ENCODE results near the gene RNF212.

Gene RNF212

DNA sequence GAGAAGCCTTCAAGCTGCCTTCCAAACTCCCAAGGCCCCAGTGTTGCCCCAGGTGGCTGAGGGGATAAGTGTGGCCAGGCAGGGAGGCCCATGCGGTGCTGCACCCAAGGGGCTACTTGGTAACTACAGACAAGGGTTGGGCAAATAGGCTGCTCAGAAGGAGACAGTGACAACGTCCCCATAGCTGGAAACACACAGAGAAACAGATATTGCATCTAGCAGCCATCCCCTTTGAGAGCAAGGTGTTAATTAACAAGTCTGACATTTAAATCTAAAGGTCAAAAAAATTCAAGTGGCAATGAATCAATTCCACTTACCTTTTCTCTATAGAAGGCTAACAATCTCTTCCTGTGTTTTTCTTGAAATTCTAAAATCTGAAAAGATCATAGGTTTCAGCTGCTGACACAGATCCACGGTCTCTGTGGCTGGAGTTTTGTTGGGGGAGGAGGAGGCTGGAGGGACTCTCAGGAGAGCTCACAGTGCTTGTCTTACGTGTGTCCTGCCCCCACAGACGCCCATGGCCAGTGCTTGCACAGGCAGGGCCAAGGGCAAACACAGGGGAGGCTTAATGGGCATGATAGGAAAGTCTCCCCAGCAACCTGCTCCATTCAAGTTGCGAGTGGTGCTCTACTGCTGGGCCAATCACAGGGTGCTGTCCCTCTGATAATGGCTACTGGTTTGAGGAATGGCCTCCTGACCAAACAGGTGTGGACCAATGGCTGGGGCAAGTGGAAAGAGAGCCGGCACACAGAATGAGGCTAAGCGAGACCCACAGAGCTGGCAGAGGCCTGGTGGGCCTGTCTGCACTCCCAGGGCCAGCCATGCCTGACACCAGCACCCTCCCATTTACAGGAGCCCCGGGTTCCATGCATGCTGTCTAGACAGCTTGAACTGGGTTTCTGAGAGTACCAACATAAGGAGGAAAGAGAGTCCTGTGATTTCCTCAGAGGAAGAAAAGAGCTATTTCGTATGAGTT is 22.6 kb downstream of the RNF212 start:
- no peak for DNase-seq

DNA sequence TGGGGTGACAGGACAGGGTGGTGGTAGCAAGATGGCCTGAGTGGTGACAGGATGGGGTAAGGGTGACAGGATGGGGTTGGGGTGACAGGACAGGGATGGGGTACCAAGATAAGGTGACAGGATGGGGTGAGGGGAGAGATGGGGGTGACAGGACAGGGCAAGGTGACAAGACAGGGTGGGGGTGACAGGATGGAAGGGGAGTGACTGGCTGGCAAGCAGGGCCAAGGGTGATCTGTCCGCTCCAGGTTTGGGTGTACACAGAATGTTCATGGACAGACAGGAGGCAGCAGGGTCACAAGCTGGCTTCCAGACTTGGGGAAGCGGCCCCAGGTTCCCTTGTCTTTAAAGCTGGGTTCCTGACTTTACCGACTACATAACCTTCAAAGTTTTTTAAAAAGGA is 23.3 kb downstream of the RNF212 start:
- no peak for DNase-seq

DNA sequence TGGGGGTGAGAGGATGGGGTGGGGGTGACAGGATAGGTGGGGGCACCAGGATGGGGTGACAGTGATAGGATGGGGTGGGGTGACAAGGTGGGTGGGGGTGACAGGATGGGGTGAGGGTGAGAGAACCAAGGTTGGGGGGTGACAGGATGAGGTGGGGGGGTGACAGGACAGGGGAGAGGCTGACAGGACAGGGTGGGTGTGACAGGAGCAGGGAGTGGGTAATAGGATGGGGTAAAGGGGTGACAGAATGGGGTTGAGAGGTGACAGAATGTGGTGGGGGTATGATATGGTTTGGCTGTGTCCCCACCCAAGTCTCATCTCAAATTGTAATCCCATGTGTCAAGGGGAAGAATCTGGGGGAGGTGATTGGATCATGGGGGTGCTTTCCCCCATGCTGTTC is 26.0 kb downstream of the RNF212 start:
- no peak for DNase-seq

DNA sequence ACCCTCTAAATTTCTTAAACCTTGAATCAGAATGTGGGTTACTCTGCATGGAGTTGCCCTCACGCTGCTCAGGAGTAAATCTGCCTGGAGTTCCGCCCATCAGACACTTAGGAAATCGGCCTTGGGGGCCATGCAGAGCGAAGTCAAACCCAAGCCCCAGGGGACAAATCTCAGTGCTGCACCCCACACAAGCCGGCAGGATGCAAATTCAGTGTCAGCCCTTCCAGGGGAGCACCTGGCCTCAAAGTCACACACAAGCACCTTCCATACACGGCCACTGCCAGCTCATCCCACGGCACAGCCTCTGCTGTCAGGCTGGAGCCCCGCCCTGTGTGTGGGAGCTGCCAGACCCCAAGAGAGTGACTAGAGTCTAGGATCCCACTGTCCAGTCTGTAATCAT is 27.4 kb downstream of the RNF212 start:
- no peak for DNase-seq

DNA sequence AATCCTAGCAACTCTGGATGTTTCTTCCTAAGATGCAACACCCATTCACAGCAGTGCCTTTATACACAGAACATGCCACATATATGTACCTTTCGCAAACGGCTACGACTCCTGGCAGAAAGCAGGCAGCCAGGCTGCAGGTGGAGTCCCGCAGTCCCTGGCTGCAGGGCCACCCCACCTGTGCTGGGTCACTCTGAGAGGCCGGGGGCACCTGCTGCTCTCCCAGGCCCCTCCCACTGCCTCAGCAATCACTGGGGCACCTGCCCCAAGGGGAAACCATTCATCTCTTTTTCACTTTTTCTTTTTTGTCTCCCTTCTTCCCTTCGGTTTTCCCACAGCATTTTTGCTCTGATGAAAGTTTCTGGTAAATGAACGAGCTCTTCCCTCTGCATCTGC is 28.0 kb downstream of the RNF212 start:
- no peak for DNase-seq

DNA sequence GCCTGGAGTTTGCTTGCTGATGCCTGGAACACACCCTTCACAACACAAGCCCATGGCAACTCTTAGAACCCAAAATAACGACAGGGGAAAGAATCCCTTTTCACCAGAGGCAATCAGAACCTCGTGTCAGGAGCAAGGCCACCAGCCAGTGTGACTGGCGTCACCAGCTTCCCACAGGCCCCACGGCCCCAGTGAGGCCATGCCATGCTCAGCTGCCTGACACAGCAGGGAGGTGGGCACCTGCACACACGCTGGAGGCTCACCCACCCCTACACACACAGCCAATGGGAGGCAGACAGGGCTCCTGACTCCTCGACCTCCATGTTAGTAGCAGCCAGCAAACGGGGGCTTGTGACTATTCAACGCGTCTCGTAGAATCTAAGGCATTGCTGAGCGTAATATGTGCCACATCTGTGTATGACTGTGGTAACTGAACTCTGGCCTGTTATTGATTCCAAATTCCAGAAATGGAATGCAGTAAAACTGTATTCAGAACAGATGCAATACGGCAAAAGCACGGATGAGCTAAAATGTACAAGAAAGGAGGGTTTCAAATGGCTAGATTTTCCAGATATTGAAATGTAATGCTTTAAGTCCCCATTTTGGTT is 28.5 kb downstream of the RNF212 start:
- no peak for DNase-seq

DNA sequence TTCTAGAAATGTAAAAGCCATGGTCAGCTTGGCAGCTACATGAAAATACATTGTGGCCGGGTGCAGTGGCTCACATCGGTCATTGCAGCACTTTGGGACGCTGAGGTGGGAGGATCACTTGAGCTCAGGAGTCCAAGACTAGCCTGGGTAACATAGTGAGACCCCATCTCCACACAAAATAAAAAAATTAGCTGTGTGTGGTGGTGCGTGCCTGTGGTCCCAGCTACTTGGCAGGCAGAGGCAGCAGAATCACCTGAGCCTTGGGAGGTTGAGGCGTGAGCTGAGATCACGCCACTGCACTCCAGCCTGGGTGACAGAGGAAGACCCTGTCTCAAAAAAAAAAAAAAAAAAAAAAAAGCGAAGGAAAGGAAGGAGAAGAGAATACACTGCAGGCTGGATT is 29.0 kb downstream of the RNF212 start:
- no peak for DNase-seq

DNA sequence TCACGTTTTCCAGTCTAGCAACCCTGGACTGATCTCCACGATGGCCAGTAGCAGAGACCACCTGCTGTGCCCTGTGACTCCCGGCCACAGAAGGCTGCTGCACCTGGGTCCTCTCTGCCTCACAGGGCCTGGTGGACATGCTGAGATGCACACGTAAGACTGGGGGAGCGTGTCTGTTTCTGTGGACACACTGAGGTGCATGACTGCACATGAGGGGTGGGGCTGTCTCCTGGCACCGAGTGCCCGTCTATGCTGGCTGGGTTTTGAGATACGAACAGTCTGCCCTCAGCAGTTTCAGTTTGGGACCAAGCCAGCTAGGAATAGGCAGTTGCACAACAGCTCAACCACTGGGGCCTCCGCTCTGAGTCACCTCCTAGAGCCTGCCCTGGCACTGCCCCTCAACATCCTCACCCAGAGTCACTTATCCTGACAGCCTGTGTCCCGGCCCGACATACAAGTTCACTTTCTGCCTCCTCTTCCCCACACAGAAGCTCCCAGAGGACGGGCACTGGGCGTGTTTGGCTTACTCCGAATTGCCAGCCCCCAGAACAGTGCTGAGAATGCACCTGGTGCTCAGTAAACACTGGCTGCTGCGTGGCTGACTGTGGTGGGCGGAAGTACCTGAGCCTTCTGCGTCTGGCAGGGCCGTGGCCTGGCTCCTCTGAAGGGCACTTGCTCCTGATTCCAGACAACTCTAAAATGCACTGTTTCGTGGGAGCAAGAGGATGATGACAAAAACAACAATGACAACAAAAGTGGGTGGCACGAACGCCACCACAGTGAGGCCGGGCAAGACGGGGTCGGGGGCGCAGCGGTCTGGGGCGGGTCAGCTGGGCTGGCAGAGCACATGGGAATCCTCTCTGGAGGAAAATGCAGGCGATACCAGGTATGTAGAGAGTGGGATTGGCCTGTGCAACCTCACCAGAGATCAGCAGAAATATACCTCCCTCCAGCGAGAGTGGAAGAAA is 30.9 kb downstream of the RNF212 start:
- DNase-seq = peak; percentile 49

DNA sequence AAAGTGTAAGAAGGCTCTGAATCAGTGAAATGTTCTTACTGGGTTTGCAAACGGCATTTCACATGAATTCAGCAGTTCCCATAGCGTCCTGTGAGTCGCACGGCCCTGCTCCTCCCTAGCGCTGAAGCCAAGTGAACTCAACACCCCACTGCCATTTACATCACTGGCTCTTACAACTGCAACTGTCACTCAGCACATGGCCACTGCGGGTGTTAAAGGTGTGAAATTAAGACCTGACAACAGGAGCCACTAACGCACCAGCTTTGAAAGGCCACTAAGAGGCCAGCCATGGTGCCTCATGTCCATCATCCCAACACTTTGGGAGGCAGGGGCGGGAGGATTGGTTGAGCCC is 31.7 kb downstream of the RNF212 start:
- peak; percentile 24 for DNase-seq

DNA sequence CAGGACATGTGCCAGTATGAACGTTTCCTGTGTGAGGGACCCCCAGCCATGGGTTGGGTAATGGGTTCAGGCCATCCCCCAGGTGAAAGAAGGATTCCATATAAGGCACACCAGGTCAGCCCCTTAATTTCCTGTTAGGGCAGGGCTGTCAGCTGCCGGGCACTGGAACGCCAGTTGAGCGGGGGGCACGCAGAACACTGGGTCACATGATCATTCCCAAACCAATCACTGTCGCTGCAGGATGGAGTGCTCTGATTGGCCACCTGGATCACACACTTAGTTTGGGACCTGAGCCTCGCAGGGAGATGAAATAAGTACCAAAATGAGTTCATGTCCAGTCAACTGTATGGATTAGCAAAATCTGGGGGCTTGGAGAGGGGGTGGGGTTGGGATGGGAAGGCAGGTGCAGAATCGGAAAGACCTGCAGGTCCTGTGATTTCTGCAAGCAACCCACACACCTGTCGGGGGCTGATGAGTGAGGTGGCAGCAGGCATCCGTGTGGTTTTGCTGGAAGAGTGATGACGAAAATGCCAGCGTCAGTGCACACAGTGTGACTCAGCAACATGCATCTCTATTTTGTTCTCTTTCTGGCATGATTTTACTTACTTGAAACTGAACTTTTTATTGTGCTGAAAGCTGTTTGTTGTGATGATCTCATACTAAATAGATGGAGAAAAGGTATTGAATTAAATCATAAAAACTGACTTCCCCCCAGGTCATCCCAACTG is 32.2 kb downstream of the RNF212 start:
- DNase-seq = peak; percentile 8

DNA sequence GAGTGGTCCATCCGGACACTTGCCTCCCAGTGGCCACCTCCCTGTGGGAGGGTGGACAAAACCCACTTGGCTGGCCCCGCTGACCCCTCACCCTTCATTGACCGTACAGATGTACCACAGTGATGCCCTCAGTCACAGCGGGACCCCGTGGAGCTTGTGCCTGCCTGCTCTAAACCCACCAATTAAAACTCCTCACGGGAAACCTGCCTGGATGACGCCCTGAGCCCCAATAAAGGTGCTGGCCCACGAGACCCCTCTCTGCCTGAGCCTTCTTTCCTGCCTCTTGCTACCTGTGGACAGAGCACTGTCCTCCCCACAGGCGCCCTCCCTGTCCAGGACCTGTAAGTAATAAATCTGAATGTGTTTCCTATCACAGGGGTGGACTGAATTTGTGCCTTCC is 32.9 kb downstream of the RNF212 start:
- DNase-seq = no peak

DNA sequence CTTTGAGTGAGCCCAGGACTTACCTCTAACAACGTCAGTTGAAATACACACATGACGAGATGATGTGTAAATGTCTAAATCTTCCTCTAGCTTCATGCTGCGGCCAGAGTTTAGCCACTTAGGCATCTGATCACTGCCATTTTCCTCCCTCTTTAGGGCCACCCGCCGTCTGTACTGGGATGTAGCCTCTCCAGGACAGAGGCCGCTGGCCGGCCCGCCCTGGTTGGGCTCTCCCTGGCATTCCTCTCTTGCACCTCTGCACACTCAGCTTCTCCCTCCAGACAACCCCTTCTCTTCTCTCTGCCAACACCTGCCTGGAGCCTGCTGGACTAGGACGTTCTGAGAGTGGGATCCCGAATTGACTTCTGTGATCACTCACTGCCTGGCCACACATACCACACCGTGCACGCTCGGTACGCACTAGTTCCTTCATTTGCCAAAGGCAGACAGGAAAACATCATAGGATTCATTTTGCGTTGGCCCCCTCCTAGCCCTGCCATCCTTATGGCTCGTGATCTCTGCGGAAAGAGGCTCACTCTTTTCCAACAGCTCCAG is 33.6 kb downstream of the RNF212 start:
- DNase-seq = no peak

DNA sequence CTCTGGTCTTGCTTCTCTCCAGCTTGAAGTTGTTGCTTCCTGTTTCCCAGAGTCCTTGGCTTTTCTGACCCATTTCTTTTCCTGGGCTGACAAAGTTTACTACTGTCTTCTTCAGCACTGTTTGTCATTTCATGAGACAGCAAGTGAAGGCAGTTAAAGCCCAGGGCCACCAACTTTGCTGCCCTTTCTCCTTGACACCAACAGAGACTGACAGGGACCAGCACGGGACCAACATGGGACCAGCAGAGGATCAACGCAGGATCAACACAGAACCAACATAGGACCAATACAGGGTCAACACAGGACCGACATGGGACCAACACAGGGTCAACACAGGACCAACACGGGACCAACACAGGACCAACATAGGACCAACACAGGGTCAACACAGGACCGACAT is 34.9 kb downstream of the RNF212 start:
- no peak for DNase-seq

DNA sequence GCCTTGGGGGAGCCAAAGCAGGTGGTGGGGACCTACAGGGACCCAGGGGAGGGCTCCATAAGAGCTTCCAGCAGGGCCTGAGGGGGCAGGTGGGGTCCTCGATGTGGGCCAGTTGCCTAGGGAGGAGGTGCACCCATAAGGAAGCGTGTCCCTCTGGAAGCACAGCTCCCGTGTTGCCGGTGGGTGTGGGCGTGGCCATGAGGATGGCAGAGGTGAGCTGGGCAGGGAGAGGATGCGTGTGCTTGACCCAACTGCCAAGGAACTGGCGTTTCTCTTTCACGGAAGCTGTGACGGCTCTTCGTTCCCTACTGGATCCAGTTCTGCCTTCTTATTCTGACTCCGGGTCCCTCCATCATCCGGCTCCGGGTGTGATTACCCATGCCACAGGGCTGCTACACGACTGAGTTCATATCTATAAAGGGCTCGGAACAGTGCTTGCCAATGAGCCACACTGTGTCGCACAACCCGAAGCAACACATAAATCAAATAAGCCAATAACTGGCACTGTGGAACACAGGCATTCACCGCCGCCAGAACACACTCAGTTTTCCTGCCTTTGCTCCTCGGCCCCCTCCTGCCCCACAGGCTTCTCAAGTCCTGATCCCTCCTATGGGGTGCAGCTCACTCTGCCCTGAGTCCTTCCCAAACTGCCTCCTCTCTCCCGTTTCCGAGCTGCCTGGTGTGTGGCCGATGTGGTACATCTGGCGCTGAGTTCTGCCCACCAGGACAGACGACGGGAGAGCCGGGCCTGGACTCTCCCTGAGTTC is 35.5 kb downstream of the RNF212 start:
- no peak for DNase-seq

DNA sequence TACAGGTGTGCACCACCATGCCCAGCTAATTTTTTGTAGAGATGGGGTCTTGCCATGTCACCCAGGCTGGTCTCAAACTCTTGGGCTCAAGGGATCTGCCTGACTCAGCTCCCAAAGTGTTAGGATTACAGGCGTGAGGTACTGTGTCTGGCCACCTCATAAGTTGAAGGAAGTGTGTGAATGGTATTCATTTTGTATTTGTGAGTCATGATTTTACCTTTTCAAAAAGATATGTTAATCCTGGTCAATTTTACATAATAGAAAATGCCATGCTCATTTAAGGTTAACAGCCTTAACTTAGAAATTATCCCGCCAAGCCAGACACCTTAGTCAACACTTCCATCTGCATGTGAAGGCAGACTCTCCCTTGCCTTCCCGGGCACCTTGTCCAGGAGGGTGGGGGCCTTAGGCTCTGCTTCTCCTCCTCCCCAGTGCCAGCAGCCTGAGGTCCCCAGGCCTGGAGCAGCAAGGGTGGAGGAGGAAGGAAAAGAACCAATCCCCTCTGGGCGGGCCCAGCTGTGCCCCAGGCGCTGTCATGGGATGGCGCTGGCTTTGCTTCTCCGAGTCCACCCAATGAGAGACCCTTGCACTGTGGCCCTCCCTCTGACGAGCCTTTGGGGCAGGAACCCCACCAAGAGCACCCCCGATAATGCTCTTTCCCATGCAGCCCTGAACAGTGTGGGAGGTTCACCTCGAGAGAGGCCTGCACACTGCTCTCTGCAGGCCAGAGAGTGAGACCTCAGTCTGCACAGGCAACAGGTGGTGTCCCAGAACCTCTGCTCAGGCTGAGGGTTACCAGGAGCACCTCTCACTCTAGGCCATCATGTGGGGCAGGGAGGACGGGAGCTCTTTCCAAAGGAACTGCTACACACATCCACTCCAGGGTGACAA is 37.3 kb downstream of the RNF212 start:
- no peak for DNase-seq

DNA sequence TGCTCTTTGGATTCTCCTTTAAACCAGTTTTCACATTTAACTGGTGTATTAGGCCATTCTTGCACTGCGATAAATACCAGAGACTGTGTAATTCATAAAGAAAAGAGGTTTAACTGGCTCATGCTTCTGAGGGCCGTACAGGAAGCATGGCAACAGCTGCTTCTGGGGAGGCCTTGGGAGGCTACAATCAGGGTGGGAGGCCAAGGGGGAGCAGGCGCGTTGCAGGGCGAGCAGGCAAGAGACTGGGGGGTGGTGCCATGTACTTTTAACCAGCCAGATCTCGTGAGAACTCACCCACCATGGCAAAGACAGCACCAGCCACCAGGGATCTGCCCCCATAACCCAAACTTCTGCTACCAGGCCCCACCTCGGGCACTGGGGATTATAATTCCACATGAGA is 38.1 kb downstream of the RNF212 start:
- DNase-seq = no peak

DNA sequence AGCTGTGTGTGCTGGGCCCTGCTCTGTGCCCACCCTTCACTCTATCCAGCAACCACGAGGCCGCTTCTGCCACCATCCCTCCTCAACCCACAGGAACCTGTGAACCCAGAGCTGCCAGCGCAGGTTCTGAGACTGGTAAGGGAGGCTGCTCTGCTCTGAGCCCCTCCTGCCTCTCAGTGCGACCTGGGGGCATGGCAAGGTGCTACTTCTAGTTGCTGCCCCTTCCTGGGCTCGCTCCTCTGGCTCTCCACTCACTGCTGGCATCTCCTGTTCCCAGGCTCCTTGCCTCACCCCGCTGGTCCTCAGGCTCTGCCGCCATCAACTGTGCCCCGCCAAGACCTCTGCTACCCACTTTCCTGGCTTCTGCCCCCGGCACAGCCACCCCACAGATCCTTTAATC is 39.3 kb downstream of the RNF212 start:
- DNase-seq = no peak

DNA sequence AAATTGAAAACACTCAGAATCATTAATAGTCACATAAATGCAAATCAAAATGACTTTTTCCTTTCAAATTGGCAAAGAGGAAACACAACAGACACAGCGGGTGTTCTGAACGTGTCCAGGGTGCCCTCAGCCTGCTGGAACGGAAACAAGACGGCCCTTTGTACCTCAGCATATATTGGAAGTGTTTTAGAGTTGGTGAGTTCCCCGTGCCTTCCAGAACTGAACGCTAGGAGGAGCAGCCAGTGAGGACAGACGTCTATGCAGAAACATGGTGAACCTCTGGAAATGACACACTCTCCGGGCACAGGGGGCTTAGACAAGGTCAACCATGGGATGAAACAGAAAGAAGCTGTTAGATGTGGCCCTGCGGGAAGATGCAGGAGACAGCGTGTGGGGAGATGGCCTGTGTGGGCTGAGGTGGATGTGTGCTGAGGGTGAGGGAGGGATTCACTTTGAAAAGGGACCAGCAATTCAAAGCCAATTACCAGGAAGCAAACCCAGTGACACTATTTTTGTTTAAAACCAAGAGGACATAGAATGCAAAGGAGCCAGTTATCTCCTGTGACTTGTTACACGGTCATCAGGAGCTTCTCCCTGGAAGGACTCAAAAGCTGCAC is 40.4 kb downstream of the RNF212 start:
- peak; percentile 45 for DNase-seq

DNA sequence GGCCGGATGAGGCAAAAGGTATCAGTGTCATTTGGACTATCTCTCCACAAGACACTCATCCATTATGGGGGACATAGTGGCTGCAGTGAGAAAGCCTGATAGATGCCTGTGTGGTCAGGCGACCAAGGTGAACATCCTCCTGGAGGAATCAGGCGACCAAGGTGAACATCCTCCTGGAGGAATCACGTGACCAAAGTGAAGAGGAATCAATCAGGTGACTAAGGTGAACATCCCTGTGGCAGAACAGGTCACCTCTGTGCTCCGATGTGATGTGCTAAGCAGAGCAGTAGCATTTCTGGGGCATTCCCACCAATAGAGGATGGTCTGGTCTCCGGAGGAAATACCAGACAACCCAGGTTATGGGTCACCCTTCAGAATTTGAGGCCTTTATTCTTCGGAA is 44.0 kb downstream of the RNF212 start:
- DNase-seq = no peak

DNA sequence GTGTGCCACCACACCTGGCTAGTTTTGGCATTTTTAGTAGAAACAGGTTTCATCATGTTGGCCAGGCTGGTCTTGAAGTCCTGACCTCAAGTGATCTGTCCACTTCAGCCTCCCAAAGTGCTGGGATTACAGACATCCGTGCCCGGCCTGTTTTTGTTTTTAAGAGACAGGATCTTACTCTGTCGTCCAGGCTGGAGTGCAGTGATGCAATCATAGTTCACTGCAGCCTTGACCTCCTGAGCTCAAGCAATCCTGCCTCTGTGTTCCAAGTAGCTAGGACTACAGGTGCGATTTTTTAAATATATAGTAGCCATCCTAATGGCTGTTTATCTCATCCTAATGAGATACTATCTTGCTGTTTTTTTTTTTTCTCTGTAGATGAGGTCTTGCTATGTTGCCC is 47.6 kb downstream of the RNF212 start:
- DNase-seq = no peak
